Liver (tissue), 3 donors: Measurements from ENCODE around the gene PPP1R11.

Experiments
- CTCF ChIP-seq: fragments of 150-350 bp; IDR thresholded peaks from 2 replicates; pipeline ENCODE4 v1.5.1; 2017; ENCODE audit warnings: improper control_type of control experiment, low read depth, low read length; ENCODE audit not compliant: missing input control
- EGR1 ChIP-seq, 2 donors: IDR thresholded peaks; 2 replicates each; pipeline ENCODE4 v1.6.1; 2016 to 2018; ENCODE audit warnings: antibody characterized with exemption in 2 of 2, low read depth in 2 of 2
- GABPA ChIP-seq, 2 donors: IDR thresholded peaks in 1 of 2; conservative IDR thresholded peaks in 1 of 2; 2 replicates each; pipeline ENCODE4 v1.6.1; 2016; ENCODE audit warnings: antibody characterized with exemption in 2 of 2, mild to moderate bottlenecking in 1 of 2, moderate library complexity in 1 of 2
- JUND ChIP-seq, 2 donors: IDR thresholded peaks; 2 replicates each; pipeline ENCODE4 v1.6.1; 2016; ENCODE audit warnings: antibody characterized with exemption in 2 of 2
- RAD21 ChIP-seq, 2 donors: IDR thresholded peaks; 2 replicates each; pipeline ENCODE4 v1.6.1; 2016; ENCODE audit warnings: antibody characterized with exemption in 2 of 2, mild to moderate bottlenecking in 2 of 2
- RXRA ChIP-seq, 2 donors: IDR thresholded peaks; 2 replicates each; pipeline ENCODE4 v1.6.1; 2017 to 2018; ENCODE audit warnings: antibody characterized with exemption in 2 of 2, mild to moderate bottlenecking in 1 of 2
- TAF1 ChIP-seq: conservative IDR thresholded peaks from 2 replicates; pipeline ENCODE4 v1.6.1; 2016; ENCODE audit warnings: antibody characterized with exemption, mild to moderate bottlenecking
- YY1 ChIP-seq: IDR thresholded peaks from 2 replicates; pipeline ENCODE4 v1.6.1; 2016; ENCODE audit warnings: antibody characterized with exemption, mild to moderate bottlenecking
- TF ChIP-seq, protein P1 (sequence below): IDR thresholded peaks from 2 replicates; pipeline ENCODE4 v1.6.1; 2016; ENCODE audit warnings: antibody characterized with exemption
- donor health status: healthy.
- donor health status: healthy.

DNA sequence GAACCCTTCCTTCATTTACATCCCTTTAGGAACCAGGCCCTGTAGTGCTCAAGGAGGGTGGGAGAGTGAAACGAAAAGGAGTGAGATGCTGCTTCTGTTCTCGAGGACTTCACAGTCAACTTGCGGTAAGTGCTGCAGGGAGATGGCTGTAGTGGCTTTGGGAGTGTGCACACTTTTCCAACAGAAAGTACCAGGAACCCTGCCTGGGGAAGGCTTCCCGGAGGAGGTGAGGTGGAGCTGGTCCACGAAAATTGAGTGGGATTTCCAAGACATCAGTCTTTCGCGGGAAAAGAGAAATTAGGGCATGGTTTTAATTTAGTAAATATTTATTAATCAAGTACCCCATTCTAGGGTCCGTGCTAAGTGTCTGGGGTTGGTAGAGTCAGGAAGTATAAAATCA, 33.2 kb downstream of the PPP1R11 start:
- no peak for TF ChIP-seq EGR1 (IDR thresholded peaks at IDR 0.05; ENCODE audit: low read depth in 2 of 2)
- TF ChIP-seq TAF1: no peak
- no peak for TF ChIP-seq CTCF
- no peak for TF ChIP-seq RAD21 (IDR thresholded peaks at IDR 0.05)
- no peak for TF ChIP-seq GABPA (IDR thresholded peaks at IDR 0.05 in 1 of 2, conservative IDR thresholded peaks at IDR 0.05 in 1 of 2)
- no peak for TF ChIP-seq YY1
- no peak for TF ChIP-seq JUND (IDR thresholded peaks at IDR 0.05)
- TF ChIP-seq, protein P1, sequence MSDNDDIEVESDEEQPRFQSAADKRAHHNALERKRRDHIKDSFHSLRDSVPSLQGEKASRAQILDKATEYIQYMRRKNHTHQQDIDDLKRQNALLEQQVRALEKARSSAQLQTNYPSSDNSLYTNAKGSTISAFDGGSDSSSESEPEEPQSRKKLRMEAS: no peak
- no peak for TF ChIP-seq RXRA (IDR thresholded peaks at IDR 0.05)
